Activated CD4-positive, alpha-beta T cell treated with anti-CD3 and anti-CD28 coated beads, Interleukin-2, Interleukin-4, amounts not matched to agents 100 ng/mL and 50 ng/mL, durations not matched to agents 16 hours and 8 hours (primary cell): ENCODE results near the gene MAN1C1.
"Not testable (repeated sequence)": the region's sequence is repeated elsewhere in the genome, so short reads cannot be mapped to it uniquely, and the experiment has no call there.

Source experiments
- DNase-seq: peaks from one replicate; pipeline ENCODE4 v3.0.0-alpha.2; 2020; ENCODE audit warnings: low spot score

The MAN1C1 gene

GRCh38 chr1:25583519-25584370 is 32.8 kb upstream of the MAN1C1 start:
- DNase-seq: no peak

DNA sequence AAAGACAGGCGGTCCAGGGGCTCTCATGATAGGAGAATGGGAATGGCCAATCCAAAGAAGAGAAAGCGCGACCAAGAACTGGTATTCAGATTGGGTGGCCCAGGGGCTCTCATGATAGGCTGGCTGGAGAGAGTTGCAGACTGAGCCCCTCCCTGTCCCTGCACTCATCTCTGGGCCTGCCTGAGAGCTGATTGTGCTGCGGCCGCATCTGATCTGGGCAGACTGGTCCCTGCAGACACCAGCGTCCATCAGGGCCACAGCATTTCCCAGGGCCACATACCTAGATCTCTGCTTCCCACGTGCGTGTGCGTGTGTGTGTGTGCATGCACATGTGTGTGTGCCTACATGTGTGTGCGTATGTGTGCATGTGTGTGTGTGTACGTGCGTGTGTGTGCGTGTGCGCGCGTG is 30.4 kb upstream of the MAN1C1 start:
- DNase-seq: no peak

GRCh38 chr1:25587290-25587689 is 29.3 kb upstream of the MAN1C1 start:
- DNase-seq: no peak

GRCh38 chr1:25588224-25588623 is 28.4 kb upstream of the MAN1C1 start:
- DNase-seq: not testable (repeated sequence)

DNA sequence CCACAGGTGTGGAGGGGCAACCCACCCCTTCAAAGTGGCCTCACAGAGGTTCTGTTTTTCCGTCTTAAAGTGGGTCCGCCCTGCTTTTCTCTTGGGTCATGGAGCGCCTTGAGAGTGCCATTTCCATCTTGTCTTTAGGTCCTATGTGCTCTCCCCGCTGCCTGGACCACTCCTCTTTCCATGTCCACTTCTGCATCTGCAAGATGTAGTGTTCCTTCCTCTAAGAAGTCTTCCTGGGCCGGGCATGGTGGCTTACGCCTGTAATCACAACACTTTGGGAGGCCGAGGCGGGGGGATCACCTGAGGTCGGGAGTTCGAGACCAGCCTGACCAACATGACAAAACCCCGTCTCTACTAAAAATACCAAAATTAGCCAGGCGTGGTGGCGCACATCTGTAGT is 27.8 kb upstream of the MAN1C1 start:
- DNase-seq: not testable (repeated sequence)

DNA sequence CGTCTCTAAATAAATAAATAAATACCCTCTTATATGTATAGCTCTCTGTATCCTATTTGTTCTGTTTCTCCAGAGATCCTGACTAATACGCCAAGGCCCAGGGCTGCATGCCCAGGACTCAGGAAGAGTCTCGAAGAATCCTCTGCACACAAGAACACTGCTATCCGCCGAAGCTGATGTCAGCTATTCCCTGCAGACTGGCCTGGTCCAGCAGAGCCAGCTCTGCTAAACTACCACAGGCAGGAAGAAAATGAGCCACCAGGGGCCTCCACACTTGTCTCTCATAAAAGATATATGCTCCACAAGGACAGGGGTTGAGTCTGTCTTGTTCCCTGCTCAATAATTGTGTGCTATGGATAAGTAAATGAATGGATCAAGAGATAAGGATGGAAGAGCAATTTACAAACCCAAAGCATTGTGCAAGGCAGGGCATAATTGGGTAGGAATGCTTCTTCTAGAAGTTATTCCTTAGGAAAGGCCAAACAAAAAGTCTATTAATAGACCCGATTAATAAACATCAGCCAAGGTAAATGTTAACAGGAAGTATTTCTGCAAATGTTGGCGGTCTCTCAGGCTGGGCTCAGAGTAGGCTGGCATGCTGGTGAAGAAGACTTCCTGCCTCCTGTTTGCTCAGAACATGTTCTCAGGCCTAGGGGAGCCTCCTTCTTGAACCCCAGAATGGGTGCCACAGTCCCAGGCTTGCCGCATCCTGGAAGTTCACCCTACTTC is 26.3 kb upstream of the MAN1C1 start:
- DNase-seq: no peak

DNA sequence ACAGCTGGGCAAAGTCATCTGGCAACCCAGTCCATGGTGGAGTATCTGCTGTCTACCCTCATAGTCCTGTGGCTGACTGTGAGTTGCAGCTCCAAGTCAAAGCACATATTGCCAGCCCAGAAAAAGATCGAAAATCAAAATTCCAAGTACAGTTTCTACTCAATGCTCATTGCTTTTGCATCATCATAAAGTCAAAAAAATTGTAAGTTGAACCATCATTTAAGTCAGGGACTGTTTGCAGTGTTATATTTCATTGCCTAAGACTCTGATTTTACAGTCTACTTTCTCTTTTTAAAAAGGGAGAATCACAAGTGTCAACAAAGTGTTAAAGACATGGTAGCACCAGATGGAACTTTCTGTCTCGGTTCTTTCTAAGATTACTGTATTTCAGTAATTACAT is 22.7 kb upstream of the MAN1C1 start:
- no peak for DNase-seq

DNA sequence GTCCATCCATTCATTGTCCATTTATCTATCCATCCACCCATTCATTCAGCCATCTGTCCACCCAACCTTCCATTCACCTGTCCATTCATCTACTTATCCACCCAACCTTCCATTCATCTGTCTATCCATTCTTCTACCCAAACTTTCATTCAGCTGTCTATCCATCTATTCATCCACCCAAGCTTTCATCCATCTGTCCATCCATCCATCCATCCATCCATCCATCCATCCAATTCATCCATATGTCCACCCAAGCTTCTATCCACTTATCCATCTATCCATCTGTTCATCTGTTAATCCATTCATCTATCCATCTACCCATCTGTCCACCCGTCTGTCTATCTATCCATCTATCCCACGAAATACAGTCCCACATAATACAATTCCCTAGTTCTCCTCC is 21.6 kb upstream of the MAN1C1 start:
- DNase-seq: no peak

- not testable (repeated sequence) for DNase-seq
Observed at GRCh38 chr1:25596641-25597040, 19.9 kb upstream of the MAN1C1 start.

DNA sequence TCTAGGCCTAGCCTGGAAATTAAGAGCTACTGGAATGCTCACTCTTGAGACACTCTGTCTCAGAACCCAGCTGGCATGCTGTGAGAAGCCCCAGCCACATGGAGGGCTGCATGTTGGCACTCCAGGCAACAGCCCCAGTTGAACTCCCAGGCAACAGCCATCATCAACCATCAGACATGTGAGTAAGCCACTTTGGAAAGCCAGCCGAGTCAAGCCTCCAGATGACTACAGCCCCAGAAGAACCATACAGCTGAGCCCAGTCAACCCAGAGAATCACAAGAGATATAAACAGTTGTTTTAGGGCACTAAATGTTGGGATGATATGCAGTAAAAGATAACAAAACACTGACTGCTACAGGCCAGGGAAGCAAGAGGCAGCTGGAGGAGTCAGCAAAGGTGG is 17.7 kb upstream of the MAN1C1 start:
- DNase-seq: no peak

- no peak for DNase-seq
Observed at GRCh38 chr1:25599969-25600610, 16.5 kb upstream of the MAN1C1 start.

- not testable (repeated sequence) for DNase-seq
Observed at GRCh38 chr1:25600971-25601699, 15.5 kb upstream of the MAN1C1 start.

- DNase-seq: not testable (repeated sequence)
Observed at GRCh38 chr1:25603779-25604538, 12.6 kb upstream of the MAN1C1 start.

GRCh38 chr1:25607123-25607522 is 9.5 kb upstream of the MAN1C1 start:
- DNase-seq: no peak

GRCh38 chr1:25608488-25609178 is 8.0 kb upstream of the MAN1C1 start:
- DNase-seq: peak; percentile 83

DNA sequence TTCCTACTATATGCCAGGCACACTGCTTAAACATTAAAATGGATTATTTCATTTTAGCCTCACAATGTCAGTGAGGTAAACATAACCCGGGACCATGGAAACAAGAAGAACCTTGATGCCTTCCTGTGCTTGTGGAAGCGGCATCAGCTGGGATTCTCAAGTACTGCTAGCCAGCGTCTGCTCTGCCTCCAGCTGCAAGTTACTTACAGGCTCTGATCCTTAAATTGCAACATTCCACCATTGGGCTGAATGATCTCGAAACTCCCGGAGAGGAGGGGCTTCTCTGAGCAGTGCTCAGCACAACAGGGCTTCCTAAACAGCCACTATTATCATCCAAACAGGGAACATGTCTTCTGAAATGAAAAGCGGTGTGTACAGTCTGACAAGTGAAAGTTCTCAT is 6.7 kb upstream of the MAN1C1 start:
- DNase-seq: no peak

- no peak for DNase-seq
Observed at GRCh38 chr1:25610822-25611630, 5.6 kb upstream of the MAN1C1 start.

DNA sequence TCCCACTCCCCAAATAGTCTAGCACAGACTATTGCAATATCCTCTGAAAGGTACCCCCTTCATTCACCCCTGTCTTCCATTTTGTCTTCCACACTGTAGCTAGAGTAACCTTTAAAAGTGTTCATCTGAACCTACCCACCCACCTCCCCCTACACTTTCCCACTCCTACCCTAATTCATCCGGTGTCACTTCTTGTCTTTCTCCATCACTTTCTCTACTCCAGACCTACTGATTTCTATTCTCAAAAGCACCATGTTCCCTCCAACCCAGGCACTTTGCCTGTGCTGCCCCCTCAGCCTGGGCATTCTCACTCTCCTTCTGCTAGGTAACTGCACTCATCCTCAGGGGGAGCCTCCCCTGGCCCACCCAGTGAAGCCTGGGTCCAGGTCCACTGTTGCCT is 4.7 kb upstream of the MAN1C1 start:
- DNase-seq: no peak

GRCh38 chr1:25612421-25612820 is 4.2 kb upstream of the MAN1C1 start:
- DNase-seq: no peak

DNA sequence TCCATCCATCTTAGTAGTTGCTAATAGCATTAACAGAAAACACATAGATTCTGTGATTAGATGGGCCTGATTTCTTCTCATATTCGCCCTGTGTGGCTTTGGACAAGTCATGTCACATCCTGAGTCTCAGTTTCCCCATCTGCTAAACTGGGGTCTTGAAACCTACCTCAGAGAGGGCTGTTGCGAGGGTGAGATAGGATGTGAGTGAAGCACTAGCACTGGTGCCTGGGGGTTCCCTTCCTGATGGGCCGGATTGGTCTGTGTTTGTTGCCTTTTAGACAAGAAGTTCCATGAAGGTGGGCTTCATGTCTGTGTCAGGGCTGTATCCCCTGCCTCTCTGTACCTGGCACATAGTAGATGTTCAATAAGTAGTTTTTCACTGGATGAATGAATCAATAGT is 3.5 kb upstream of the MAN1C1 start:
- no peak for DNase-seq
